GM23338 (cell line): Measurements from ENCODE around the gene PLA2G10. TPM values are rescaled to one million over a fixed set of nuclear protein-coding genes. Genes with fewer than 3 reads are reported as not detected.

Experiments used
- ATAC-seq: fragments of 200-7000 bp; cut with Tn5 transposase; 3 replicates; pipeline ENCODE4 v1.9.1; 2020
- DNase-seq: peaks from one replicate; pipeline ENCODE4 v3.0.0-alpha.2; 2015; ENCODE audit warnings: low spot score
- H2AFZ ChIP-seq: fragments of 200-600 bp; sonication (generic); 2 replicates; pipeline ENCODE4 v1.8.0; 2016; ENCODE audit warnings: antibody characterized with exemption, mild to moderate bottlenecking, moderate library complexity
- H3F3A ChIP-seq: fragments of 200-600 bp; sonication (generic); replicated peaks from 2 replicates; pipeline ENCODE4 v1.8.0; 2017; ENCODE audit warnings: antibody characterized with exemption, mixed run types, low read depth
- H3K27ac ChIP-seq: fragments of 200-600 bp; sonication (generic); 2 replicates; pipeline ENCODE4 v1.6.1; 2016; ENCODE audit warnings: low read depth
- H3K27me3 ChIP-seq: fragments of 200-600 bp; sonication (generic); 2 replicates; pipeline ENCODE4 v1.8.0; 2016; ENCODE audit warnings: mild to moderate bottlenecking, mixed run types, moderate library complexity; ENCODE audit not compliant: insufficient read depth
- H3K36me3 ChIP-seq: fragments of 200-600 bp; sonication (generic); 2 replicates; pipeline ENCODE4 v1.8.0; 2016; ENCODE audit warnings: mild to moderate bottlenecking; ENCODE audit not compliant: insufficient read depth
- H3K4me1 ChIP-seq: fragments of 200-600 bp; sonication (generic); 2 replicates; pipeline ENCODE4 v1.8.0; 2016; ENCODE audit warnings: mild to moderate bottlenecking, moderate library complexity; ENCODE audit not compliant: insufficient read depth
- H3K4me2 ChIP-seq: fragments of 200-600 bp; sonication (generic); 2 replicates; pipeline ENCODE4 v1.7.1; 2017; ENCODE audit warnings: mixed run types
- H3K4me3 ChIP-seq: fragments of 200-600 bp; sonication (generic); 2 replicates; pipeline ENCODE4 v1.6.1; 2016; ENCODE audit warnings: mixed run types
- H3K79me2 ChIP-seq: fragments of 200-600 bp; sonication (generic); replicated peaks from 2 replicates; pipeline ENCODE4 v1.8.0; 2017; ENCODE audit warnings: mild to moderate bottlenecking; ENCODE audit not compliant: insufficient read depth
- H3K9me2 ChIP-seq: fragments of 200-600 bp; sonication (generic); 2 replicates; pipeline ENCODE4 v1.8.0; 2017; ENCODE audit not compliant: insufficient read depth
- H4K20me1 ChIP-seq: fragments of 200-600 bp; sonication (generic); replicated peaks from 2 replicates; pipeline ENCODE4 v1.8.0; 2017; ENCODE audit warnings: mild to moderate bottlenecking; ENCODE audit not compliant: insufficient read depth
- H3K27ac Mint-ChIP-seq: 2 replicates; pipeline ENCODE4 v1.8.0; 2020; ENCODE audit warnings: inconsistent platforms, mild to moderate bottlenecking, moderate library complexity, mixed read lengths
- H3K27me3 Mint-ChIP-seq: 3 replicates; pipeline ENCODE4 v1.8.0; 2022; ENCODE audit warnings: low read depth, mild to moderate bottlenecking, moderate library complexity, mixed read lengths, inconsistent platforms; ENCODE audit not compliant: insufficient read depth, poor library complexity
- H3K36me3 Mint-ChIP-seq: 3 replicates; pipeline ENCODE4 v1.8.0; 2021; ENCODE audit warnings: low read depth, mild to moderate bottlenecking, inconsistent platforms, moderate library complexity, mixed read lengths
- H3K4me1 Mint-ChIP-seq: 3 replicates; pipeline ENCODE4 v1.8.0; 2020; ENCODE audit warnings: mild to moderate bottlenecking, inconsistent platforms, mixed read lengths
- H3K4me3 Mint-ChIP-seq: 3 replicates; pipeline ENCODE4 v1.8.0; 2021; ENCODE audit warnings: moderate library complexity, mild to moderate bottlenecking, inconsistent platforms, mixed read lengths
- H3K9me3 Mint-ChIP-seq: 3 replicates; pipeline ENCODE4 v1.8.0; 2020; ENCODE audit warnings: moderate library complexity, mild to moderate bottlenecking, inconsistent platforms, mixed read lengths
- CREB1 ChIP-seq: fragments of 250-450 bp; sonication (Bioruptor Pico); IDR thresholded peaks from 2 replicates; pipeline ENCODE4 v1.5.0; 2020; ENCODE audit warnings: low read depth, mild to moderate bottlenecking, moderate library complexity
- CTCF ChIP-seq, 2 experiments: fragments of 200-600 bp in 1 of 2; sonication (generic) in 1 of 2; conservative IDR thresholded peaks; 2 replicates each; pipeline versions ENCODE4 v1.5.1 to v1.6.1; 2016 to 2017; ENCODE audit warnings: antibody characterized with exemption in 2 of 2, low read depth in 2 of 2, mild to moderate bottlenecking in 2 of 2, moderate library complexity in 1 of 2
- EZH2 ChIP-seq: fragments of 200-600 bp; sonication (generic); IDR thresholded peaks from one replicate; pipeline ENCODE4 v1.8.0; 2017; ENCODE audit warnings: antibody characterized with exemption, mild to moderate bottlenecking, low read depth; ENCODE audit not compliant: unreplicated experiment
- EZH2phosphoT487 ChIP-seq: fragments of 200-600 bp; sonication (generic); IDR thresholded peaks from one replicate; pipeline ENCODE4 v1.8.1; 2018; ENCODE audit warnings: antibody characterized with exemption; ENCODE audit not compliant: unreplicated experiment
- JUNB ChIP-seq: IDR thresholded peaks from one replicate; pipeline ENCODE4 v1.6.1; 2016; ENCODE audit warnings: antibody characterized with exemption; ENCODE audit not compliant: unreplicated experiment
- NANOG ChIP-seq: IDR thresholded peaks from 2 replicates; pipeline ENCODE4 v1.6.1; 2016; ENCODE audit warnings: antibody characterized with exemption, borderline replicate concordance
- REST ChIP-seq: IDR thresholded peaks from one replicate; pipeline ENCODE4 v1.6.1; 2018; ENCODE audit warnings: antibody characterized with exemption; ENCODE audit not compliant: unreplicated experiment
- STAT1 ChIP-seq: IDR thresholded peaks from one replicate; pipeline ENCODE4 v1.6.1; 2016; ENCODE audit warnings: antibody characterized with exemption; ENCODE audit not compliant: unreplicated experiment
- ZNF114 ChIP-seq: fragments of 250-450 bp; sonication (Bioruptor Pico); IDR thresholded peaks from 2 replicates; pipeline ENCODE4 v1.5.0; 2020; ENCODE audit warnings: mild to moderate bottlenecking, moderate library complexity
- polyA plus RNA-seq: library from polyadenylated mRNA; unstranded; fragments of >200 nt; fragmentation: Nextera tagmentation; extraction: Ambion mirVana; gene quantifications from 2 replicates; pipeline ENCODE4 v1.2.1, GENCODE V29; 2016
- total RNA-seq: library from RNA; depleted of rRNA; stranded (reverse); fragments of >200 nt; shearing (Covaris generic); gene quantifications from 2 replicates; pipeline ENCODE4 v1.2.3, GENCODE V29; 2014

Gene PLA2G10
- total and polyA plus RNA-seq, 2 experiments from 2014 or later = 0.94 to 1.2 TPM

DNA sequence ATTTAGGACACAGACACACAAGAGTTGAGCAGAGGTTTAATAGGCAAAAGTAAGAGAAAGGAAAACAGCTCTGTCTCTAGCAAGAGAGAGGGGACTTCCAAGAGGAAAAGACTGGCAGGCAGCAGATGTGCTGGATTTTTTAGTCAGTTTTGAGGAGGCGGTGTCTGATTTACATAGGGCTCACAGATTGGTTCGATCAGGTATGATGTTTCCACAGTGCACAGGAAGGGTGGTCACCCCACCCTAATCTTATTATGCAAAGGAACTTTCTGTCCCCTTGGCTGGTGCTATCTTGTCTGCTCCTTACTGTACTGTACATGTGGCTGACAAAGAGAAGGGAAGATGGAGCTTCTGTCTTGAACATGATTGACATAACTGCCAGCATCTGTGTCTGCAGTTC, 36.0 kb downstream of the PLA2G10 start:
- no peak overlapping the region for H3K4me3 ChIP-seq
- H3K27ac ChIP-seq = no peak overlapping the region
- TF ChIP-seq REST = no peak
- no peak for TF ChIP-seq CTCF (conservative IDR thresholded peaks at IDR 0.05; ENCODE audit: low read depth in 2 of 2)
- TF ChIP-seq EZH2phosphoT487 = no peak
- H3K36me3 ChIP-seq = peaks cover 48% of the 10 kb centered on the region
- H3F3A ChIP-seq = no peaks in the 10 kb centered on the region
- H3K4me1 ChIP-seq = no peaks in the 10 kb centered on the region
- H3K27me3 Mint-ChIP-seq = no peaks in the 10 kb centered on the region
- H3K79me2 ChIP-seq = no peaks in the 10 kb centered on the region
- no peak overlapping the region for H2AFZ ChIP-seq
- no peaks in the 10 kb centered on the region for H3K27me3 ChIP-seq
- H3K9me2 ChIP-seq = no peaks in the 10 kb centered on the region
- no peak overlapping the region; the same call in 1 of the 2 replicates for H3K27ac Mint-ChIP-seq
- no peak for ATAC-seq
- no peaks in the 10 kb centered on the region for H3K9me3 Mint-ChIP-seq
- H3K36me3 Mint-ChIP-seq = peaks cover 55% of the 10 kb centered on the region
- no peak for DNase-seq
- no peak overlapping the region for H3K4me3 Mint-ChIP-seq
- no peaks in the 10 kb centered on the region for H3K4me1 Mint-ChIP-seq
- H3K4me2 ChIP-seq = no peak overlapping the region
- 0 out of 2 replicates have a peak, but pooled peaks cover 6% of the 10 kb centered on the region for H4K20me1 ChIP-seq

- Mint-ChIP-seq H3K36me3 (peaks cover 63% of the 10 kb centered on the region), H3K9me3 (no peaks in the 10 kb centered on the region), H3K27ac (no peak overlapping the region), H3K4me3 (no peak overlapping the region), H3K4me1 (no peaks in the 10 kb centered on the region), H3K27me3 (no peaks in the 10 kb centered on the region)
- no peaks in the 10 kb centered on the region for H3K4me1 ChIP-seq
- H4K20me1 ChIP-seq = peaks cover 16% of the 10 kb centered on the region
- H3F3A ChIP-seq = 0 out of 2 replicates have a peak, but pooled peaks cover 2% of the 10 kb centered on the region
- no peak overlapping the region for H3K4me2 ChIP-seq
- H3K79me2 ChIP-seq = peaks cover 12% of the 10 kb centered on the region
- H3K27me3 ChIP-seq = no peaks in the 10 kb centered on the region
- H3K4me3 ChIP-seq = no peak overlapping the region
- no peak overlapping the region for H2AFZ ChIP-seq
- peaks cover 68% of the 10 kb centered on the region for H3K36me3 ChIP-seq
- ATAC-seq = no peak
- no peak overlapping the region for H3K27ac ChIP-seq
- H3K9me2 ChIP-seq = no peaks in the 10 kb centered on the region
- no peak for DNase-seq
- TF ChIP-seq CREB1 (CRISPR knock-in tag) = no peak
- no peak for TF ChIP-seq STAT1
- TF ChIP-seq REST = no peak
- no peak for TF ChIP-seq JUNB
- TF ChIP-seq EZH2 = no peak
- no peak for TF ChIP-seq ZNF114
- no peak for TF ChIP-seq NANOG
- TF ChIP-seq EZH2phosphoT487 = no peak
These were observed 41.4 kb downstream of the PLA2G10 start for GRCh38 chr16:14652726-14653125.
